ENCODE measurements around the gene PRUNE1. TPM values are rescaled to one million over a fixed set of nuclear protein-coding genes. Genes with fewer than 3 reads are reported as not detected.

The PRUNE1 gene
- total and polyA plus RNA-seq, 2 donors from 2014 or later, result 24.0 to 25.6 TPM

DNA sequence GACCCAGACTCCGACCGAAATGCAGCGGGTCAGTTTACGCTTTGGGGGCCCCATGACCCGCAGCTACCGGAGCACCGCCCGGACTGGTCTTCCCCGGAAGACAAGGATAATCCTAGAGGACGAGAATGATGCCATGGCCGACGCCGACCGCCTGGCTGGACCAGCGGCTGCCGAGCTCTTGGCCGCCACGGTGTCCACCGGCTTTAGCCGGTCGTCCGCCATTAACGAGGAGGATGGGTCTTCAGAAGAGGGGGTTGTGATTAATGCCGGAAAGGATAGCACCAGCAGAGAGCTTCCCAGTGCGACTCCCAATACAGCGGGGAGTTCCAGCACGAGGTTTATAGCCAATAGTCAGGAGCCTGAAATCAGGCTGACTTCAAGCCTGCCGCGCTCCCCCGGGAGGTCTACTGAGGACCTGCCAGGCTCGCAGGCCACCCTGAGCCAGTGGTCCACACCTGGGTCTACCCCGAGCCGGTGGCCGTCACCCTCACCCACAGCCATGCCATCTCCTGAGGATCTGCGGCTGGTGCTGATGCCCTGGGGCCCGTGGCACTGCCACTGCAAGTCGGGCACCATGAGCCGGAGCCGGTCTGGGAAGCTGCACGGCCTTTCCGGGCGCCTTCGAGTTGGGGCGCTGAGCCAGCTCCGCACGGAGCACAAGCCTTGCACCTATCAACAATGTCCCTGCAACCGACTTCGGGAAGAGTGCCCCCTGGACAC lies 39.8 kb downstream of the PRUNE1 start:
- Histone ChIP-seq H3K27ac (ENCODE audit: low read depth in 2 of 2, low read length in 2 of 2) (peak overlapping the region; percentile 82 to 94), H3K9ac (ENCODE audit: low read length in 3 of 3) (peak overlapping the region; percentile 17 to 88 (median 86)), H3K4me3 (ENCODE audit: low read length in 3 of 3) (peak overlapping the region; percentile 70 to 94 (median 89)), H3K27me3 (ENCODE audit: control insufficient read depth, insufficient read depth, low read length) (no peaks in the 10 kb centered on the region), H3K4me1 (ENCODE audit: control insufficient read depth in 2 of 3, insufficient read depth in 2 of 3, low read depth in 1 of 3, low read length in 3 of 3) (peaks cover 0 to 5% (median 3%) of the 10 kb centered on the region in 3 donors), H3K36me3 (ENCODE audit: control insufficient read depth in 2 of 3, insufficient read depth in 3 of 3, low read length in 3 of 3) (peaks cover 0 to 13% (median 7%) of the 10 kb centered on the region in 3 donors), H3K9me3 (ENCODE audit: control insufficient read depth in 2 of 3, insufficient read depth in 1 of 3, low read length in 3 of 3) (no peaks in the 10 kb centered on the region)
- FAIRE-seq (no peak), DNase-seq (peak; percentile 80 to 88 (median 86))
- intact Hi-C loops (cut with DNase I), result no loop called here
- TF ChIP-seq, protein P1, sequence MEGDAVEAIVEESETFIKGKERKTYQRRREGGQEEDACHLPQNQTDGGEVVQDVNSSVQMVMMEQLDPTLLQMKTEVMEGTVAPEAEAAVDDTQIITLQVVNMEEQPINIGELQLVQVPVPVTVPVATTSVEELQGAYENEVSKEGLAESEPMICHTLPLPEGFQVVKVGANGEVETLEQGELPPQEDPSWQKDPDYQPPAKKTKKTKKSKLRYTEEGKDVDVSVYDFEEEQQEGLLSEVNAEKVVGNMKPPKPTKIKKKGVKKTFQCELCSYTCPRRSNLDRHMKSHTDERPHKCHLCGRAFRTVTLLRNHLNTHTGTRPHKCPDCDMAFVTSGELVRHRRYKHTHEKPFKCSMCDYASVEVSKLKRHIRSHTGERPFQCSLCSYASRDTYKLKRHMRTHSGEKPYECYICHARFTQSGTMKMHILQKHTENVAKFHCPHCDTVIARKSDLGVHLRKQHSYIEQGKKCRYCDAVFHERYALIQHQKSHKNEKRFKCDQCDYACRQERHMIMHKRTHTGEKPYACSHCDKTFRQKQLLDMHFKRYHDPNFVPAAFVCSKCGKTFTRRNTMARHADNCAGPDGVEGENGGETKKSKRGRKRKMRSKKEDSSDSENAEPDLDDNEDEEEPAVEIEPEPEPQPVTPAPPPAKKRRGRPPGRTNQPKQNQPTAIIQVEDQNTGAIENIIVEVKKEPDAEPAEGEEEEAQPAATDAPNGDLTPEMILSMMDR (IDR thresholded peaks at IDR 0.05; ENCODE audit: borderline replicate concordance, extremely low read depth, insufficient read depth), result no peak

GRCh38 chr1:151048645-151049032 lies 40.4 kb downstream of the PRUNE1 start:
- FAIRE-seq (no peak), DNase-seq (no peak)
- intact Hi-C loops (cut with DNase I), result no loop called here
- Histone ChIP-seq H3K4me3 (ENCODE audit: low read length in 3 of 3) (peak overlapping the region; percentile 70 to 94 (median 89)), H3K36me3 (ENCODE audit: control insufficient read depth in 2 of 3, insufficient read depth in 3 of 3, low read length in 3 of 3) (peaks cover 0 to 16% (median 7%) of the 10 kb centered on the region in 3 donors), H3K4me1 (ENCODE audit: control insufficient read depth in 2 of 3, insufficient read depth in 2 of 3, low read depth in 1 of 3, low read length in 3 of 3) (peaks cover 0 to 5% (median 3%) of the 10 kb centered on the region in 3 donors), H3K27ac (ENCODE audit: low read depth in 2 of 2, low read length in 2 of 2) (peak overlapping the region in 1 of 2 donors; percentile 82), H3K9ac (ENCODE audit: low read length in 3 of 3) (peak overlapping the region in 2 of 3 donors; percentile 17 to 88), H3K27me3 (ENCODE audit: control insufficient read depth, insufficient read depth, low read length) (no peaks in the 10 kb centered on the region), H3K9me3 (ENCODE audit: control insufficient read depth in 2 of 3, insufficient read depth in 1 of 3, low read length in 3 of 3) (no peaks in the 10 kb centered on the region)
- TF ChIP-seq, protein P1 (IDR thresholded peaks at IDR 0.05; ENCODE audit: borderline replicate concordance, extremely low read depth, insufficient read depth), result peak; percentile 47

DNA sequence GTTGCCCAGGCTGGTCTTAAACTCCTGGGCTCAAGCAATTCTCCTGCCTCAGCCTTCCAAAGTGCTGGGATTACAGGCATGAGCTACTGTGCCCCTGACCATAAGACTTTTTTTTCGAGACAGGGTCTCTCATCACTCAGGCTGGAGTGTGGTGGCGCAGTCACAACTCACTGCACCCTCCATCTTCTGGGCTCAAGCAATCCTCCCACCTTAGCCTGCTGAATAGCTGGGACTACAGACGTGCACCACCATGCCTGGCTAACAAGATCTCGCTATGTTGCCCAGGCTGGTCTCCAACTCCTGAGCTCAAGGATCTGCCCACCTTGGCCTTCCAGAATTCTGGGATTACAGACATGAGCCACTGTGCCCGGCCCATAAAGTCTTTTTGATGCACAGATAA lies 41.2 kb downstream of the PRUNE1 start:
- Histone ChIP-seq H3K4me1 (ENCODE audit: control insufficient read depth in 2 of 3, insufficient read depth in 2 of 3, low read depth in 1 of 3, low read length in 3 of 3) (peaks cover 0 to 5% (median 3%) of the 10 kb centered on the region in 3 donors), H3K27me3 (ENCODE audit: control insufficient read depth, insufficient read depth, low read length) (no peaks in the 10 kb centered on the region), H3K9ac (ENCODE audit: low read length in 3 of 3) (no peak overlapping the region), H3K27ac (ENCODE audit: low read depth in 2 of 2, low read length in 2 of 2) (no peak overlapping the region), H3K4me3 (ENCODE audit: low read length in 3 of 3) (no peak overlapping the region), H3K9me3 (ENCODE audit: control insufficient read depth in 2 of 3, insufficient read depth in 1 of 3, low read length in 3 of 3) (no peaks in the 10 kb centered on the region), H3K36me3 (ENCODE audit: control insufficient read depth in 2 of 3, insufficient read depth in 3 of 3, low read length in 3 of 3) (peaks cover 0 to 24% (median 12%) of the 10 kb centered on the region in 3 donors)
- DNase-seq (no peak), FAIRE-seq (no peak)
- TF ChIP-seq, protein P1 (IDR thresholded peaks at IDR 0.05; ENCODE audit: borderline replicate concordance, extremely low read depth, insufficient read depth), result no peak
- intact Hi-C loops (cut with DNase I), result no loop called here
